Neutrophil (primary cell): ENCODE measurements around the gene GH2.
A peak's percentile ranks its signal among the peaks of the same experiment; 100 is the strongest.

Source experiments
- H3K27ac ChIP-seq: fragments of 200-600 bp; sonication (generic); 2 replicates; pipeline ENCODE4 v1.5.1; 2016; ENCODE audit warnings: mild to moderate bottlenecking, moderate library complexity
- H3K27me3 ChIP-seq: fragments of 200-600 bp; sonication (generic); 2 replicates; pipeline ENCODE4 v1.6.0; 2016; ENCODE audit warnings: mild to moderate bottlenecking
- H3K36me3 ChIP-seq: fragments of 200-600 bp; sonication (generic); 2 replicates; pipeline ENCODE4 v1.5.1; 2017
- H3K4me1 ChIP-seq, 2 experiments: fragments of 200-600 bp in 1 of 2; sonication (generic) in 1 of 2; 1 replicate in 1 of 2; 2 replicates in 1 of 2; pipeline versions ENCODE4 v1.5.1 to v1.6.1; 2013 to 2016; ENCODE audit warnings: low read depth in 1 of 2, low read length in 1 of 2, mild to moderate bottlenecking in 1 of 2, moderate library complexity in 1 of 2; ENCODE audit not compliant: control insufficient read depth in 1 of 2, insufficient read depth in 1 of 2
- H3K4me3 ChIP-seq, 2 experiments: fragments of 200-600 bp in 1 of 2; sonication (generic) in 1 of 2; 1 replicate in 1 of 2; 2 replicates in 1 of 2; pipeline ENCODE4 v1.5.1; 2013 to 2016; ENCODE audit warnings: low read depth in 1 of 2, low read length in 1 of 2, mild to moderate bottlenecking in 1 of 2, moderate library complexity in 1 of 2
- H3K9me3 ChIP-seq: fragments of 200-600 bp; sonication (generic); 2 replicates; pipeline ENCODE4 v1.5.1; 2016
- CTCF ChIP-seq: fragments of 200-600 bp; sonication (generic); IDR thresholded peaks from 2 replicates; pipeline ENCODE4 v1.5.1; 2016; ENCODE audit warnings: antibody characterized with exemption

The GH2 gene

DNA sequence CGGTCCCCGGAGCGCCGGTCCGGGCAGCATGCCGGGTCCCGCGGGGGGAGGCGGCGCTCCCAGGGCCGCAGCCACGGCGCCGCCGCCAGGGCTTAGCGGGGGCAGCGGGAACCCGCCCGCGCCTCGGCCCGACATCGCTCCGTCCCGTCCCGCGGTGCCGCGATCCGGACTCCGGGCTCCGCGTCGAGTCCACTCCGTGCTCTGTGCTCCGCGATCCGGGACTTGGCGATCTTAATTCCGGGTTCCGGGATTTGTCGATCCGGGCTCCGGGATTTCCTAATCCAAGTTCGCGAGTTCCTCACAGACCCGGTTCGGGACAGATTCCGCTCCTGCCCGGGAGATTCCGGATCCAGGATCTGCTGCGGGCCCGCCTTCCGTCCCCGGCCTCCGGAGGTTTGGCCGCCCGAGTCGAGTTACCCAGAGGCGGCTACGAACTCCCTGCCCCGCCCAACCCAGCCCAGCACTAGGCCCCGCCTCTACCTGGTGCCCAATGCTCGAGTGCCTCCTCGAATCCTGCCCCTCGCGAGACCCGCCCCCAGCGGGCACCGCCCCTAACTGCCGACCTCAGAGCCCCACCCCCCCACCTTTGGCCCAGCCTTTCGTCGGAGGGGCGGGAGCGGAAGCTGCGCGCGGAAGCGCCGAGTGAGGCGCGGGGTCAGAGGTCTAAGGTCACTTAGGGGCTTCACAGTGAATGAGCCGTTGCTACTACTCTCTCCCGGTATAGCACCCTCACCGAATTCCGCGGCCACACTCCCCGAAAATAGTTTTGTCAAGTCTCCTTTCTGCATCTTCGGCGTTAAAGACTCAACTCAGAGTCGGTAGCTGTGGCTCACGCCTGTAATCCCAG lies 39.0 kb downstream of the GH2 start, which contains the start of gene SMARCD2:
Gene SMARCD2 (minus strand): TSS at position 146 of the 847 bp plus-strand sequence. CDS start 11 bp downstream, at position 135.
- H3K27me3 ChIP-seq, result no peaks in the 10 kb centered on the region
- peak within 1 kb of the TSS; percentile 95 for H3K27ac ChIP-seq
- peak; percentile 52 for TF ChIP-seq CTCF
- H3K4me1 ChIP-seq, result peaks cover 45% of the 10 kb centered on the region in 2 experiments
- H3K36me3 ChIP-seq, result no peaks in the 10 kb centered on the region
- H3K4me3 ChIP-seq, result peak within 1 kb of the TSS; percentile 89 to 92
- no peaks in the 10 kb centered on the region for H3K9me3 ChIP-seq

- peaks cover 45% of the 10 kb centered on the region in 2 experiments for H3K4me1 ChIP-seq
- H3K27ac ChIP-seq, result peak overlapping the region; percentile 95
- H3K36me3 ChIP-seq, result peaks cover under 1% of the 10 kb centered on the region
- H3K27me3 ChIP-seq, result no peaks in the 10 kb centered on the region
- no peak for TF ChIP-seq CTCF
- H3K4me3 ChIP-seq, result peak overlapping the region; percentile 89 to 92
- no peaks in the 10 kb centered on the region for H3K9me3 ChIP-seq
Observed at GRCh38 chr17:63842173-63842539, 39.6 kb downstream of the GH2 start.

- Histone ChIP-seq H3K4me1 (peaks cover 45% of the 10 kb centered on the region in 2 experiments), H3K9me3 (no peaks in the 10 kb centered on the region), H3K27me3 (no peaks in the 10 kb centered on the region), H3K4me3 (peak overlapping the region; percentile 89 to 92), H3K27ac (peak overlapping the region; percentile 95), H3K36me3 (peaks cover 7% of the 10 kb centered on the region)
- no peak for TF ChIP-seq CTCF
Observed at GRCh38 chr17:63841350-63842172, 40.2 kb downstream of the GH2 start.

DNA sequence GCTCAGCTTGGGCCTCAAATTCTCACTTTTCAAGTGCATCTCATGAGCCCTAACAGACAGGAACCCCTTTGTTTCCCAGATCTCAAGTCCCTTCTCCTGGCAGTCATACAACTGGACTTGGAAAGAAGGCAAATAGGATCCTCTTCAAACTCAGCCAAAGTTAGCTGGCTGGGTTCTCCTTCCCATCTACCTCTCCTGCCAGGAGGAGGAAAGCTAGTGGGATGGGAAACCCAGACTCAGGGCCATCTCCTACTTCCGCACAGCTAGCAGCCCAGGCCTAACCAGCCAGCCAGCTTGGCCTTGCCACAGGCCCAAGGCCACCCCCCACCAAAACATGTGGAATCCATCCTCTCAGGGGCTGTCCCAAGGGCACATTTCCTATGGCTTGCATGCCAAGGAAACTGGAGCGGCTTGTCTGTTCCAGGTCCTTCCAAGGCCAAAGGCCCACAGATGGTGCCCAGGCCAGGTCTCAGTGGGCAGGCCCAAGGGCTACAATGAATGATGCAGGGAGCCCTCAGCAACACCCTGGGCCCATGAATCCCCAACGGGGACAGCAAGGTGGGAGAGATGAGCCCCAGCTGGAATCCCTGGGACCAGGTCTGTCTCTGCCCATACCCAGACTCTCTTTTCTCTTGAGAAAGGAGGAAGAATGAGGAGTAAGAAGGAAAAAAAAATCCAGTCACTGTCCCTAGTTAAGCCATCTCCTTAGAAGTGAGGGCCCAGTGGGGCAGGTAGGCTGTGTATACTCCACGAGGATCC lies 41.0 kb downstream of the GH2 start:
- H3K4me3 ChIP-seq, result peak overlapping the region; percentile 89 to 92
- no peaks in the 10 kb centered on the region for H3K27me3 ChIP-seq
- TF ChIP-seq CTCF, result no peak
- H3K27ac ChIP-seq, result peak overlapping the region; percentile 95
- no peaks in the 10 kb centered on the region for H3K9me3 ChIP-seq
- H3K36me3 ChIP-seq, result peaks cover 13% of the 10 kb centered on the region
- peaks cover 45% of the 10 kb centered on the region in 2 experiments for H3K4me1 ChIP-seq

DNA sequence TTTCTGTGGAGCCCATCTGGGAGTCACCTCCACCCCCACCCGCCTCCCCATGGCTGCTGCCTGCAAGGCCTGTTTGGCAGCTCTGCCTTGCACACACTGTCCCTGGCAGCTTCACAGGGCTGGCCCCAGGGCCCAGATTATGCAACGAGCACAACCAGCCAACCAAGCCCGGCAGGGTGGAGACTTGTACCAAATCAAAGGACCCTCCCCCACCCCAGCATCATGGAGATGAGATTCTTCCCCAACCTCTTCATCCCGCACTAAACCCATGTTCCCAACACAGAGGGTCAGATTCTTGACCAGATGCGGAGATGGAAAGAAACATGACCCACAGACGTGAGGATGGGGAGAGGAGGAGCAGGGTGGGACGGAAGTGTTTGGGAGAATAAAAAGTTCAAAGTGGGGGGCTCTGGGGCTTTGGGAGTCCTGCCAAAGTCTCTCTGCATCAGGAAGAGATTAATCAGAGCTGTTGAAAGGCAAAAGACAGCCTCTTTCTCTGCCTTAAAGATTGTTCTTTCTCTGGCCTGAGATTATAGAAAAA lies 43.0 kb downstream of the GH2 start:
- no peaks in the 10 kb centered on the region for H3K27me3 ChIP-seq
- peaks cover 33% of the 10 kb centered on the region for H3K36me3 ChIP-seq
- no peak overlapping the region for H3K4me3 ChIP-seq
- no peak for TF ChIP-seq CTCF
- H3K4me1 ChIP-seq, result peaks cover 54% of the 10 kb centered on the region in 2 experiments
- peak overlapping the region; percentile 48 for H3K27ac ChIP-seq
- no peaks in the 10 kb centered on the region for H3K9me3 ChIP-seq
